Activated CD8-positive, alpha-beta T cell treated with anti-CD3 and anti-CD28 coated beads for 36 hours (primary cell): ENCODE data around the gene P3H2. TPM values are rescaled to one million over a fixed set of nuclear protein-coding genes. Genes with fewer than 3 reads are reported as not detected.

Experiments used
- ATAC-seq: fragments of 200-7000 bp; cut with Tn5 transposase; one replicate; pipeline ENCODE4 v1.10.0; 2021; ENCODE audit warnings: mild to moderate bottlenecking, moderate library complexity
- CTCF ChIA-PET: fragments of 350-600 bp; sonication (Branson Sonifier 250); formaldehyde crosslinking; loops from one replicate; lab custom pipeline; 2021; ENCODE audit warnings: antibody characterized with exemption; lab: Charles Lee
- POLR2A ChIA-PET: fragments of 350-600 bp; sonication (Branson Sonifier 250); formaldehyde crosslinking; loops from one replicate; lab custom pipeline; 2021; ENCODE audit warnings: antibody characterized with exemption; lab: Charles Lee
- DNase-seq: peaks from one replicate; pipeline ENCODE4 v3.0.0-alpha.2; 2020
- H3K27ac Mint-ChIP-seq: one replicate; pipeline ENCODE4 v1.8.0; 2021; ENCODE audit warnings: mild to moderate bottlenecking, mixed read lengths
- H3K27me3 Mint-ChIP-seq: one replicate; pipeline ENCODE4 v1.8.0; 2021; ENCODE audit warnings: mixed read lengths
- H3K36me3 Mint-ChIP-seq: one replicate; pipeline ENCODE4 v1.8.0; 2021; ENCODE audit warnings: low read depth, mixed read lengths
- H3K4me1 Mint-ChIP-seq: one replicate; pipeline ENCODE4 v1.8.0; 2021; ENCODE audit warnings: low read depth, mixed read lengths
- H3K4me3 Mint-ChIP-seq: one replicate; pipeline ENCODE4 v1.8.0; 2021; ENCODE audit warnings: mild to moderate bottlenecking, moderate library complexity, mixed read lengths
- H3K9me3 Mint-ChIP-seq: one replicate; pipeline ENCODE4 v1.8.0; 2021; ENCODE audit warnings: mixed read lengths
- CTCF ChIP-seq: fragments of 200-600 bp; IDR thresholded peaks from one replicate; pipeline ENCODE4 v1.8.0; 2022; ENCODE audit warnings: antibody characterized with exemption, mild to moderate bottlenecking
- intact Hi-C: fragments of 100-400 bp; cut with micrococcal nuclease; formaldehyde crosslinking; loops from one replicate; pipeline ENCODE4 v1.10.0; 2022
- total RNA-seq, 2 experiments: library from RNA; stranded (reverse); gene quantifications; one replicate each; pipeline ENCODE4 v1.2.3, GENCODE V29; 2021

The P3H2 gene
- total RNA-seq, 2 experiments from 2014 or later = not detected

GRCh38 chr3:190010486-190010885, 110.2 kb downstream of the P3H2 start:
- H3K9me3 Mint-ChIP-seq = no peaks in the 10 kb centered on the region
- no peak overlapping the region for H3K4me3 Mint-ChIP-seq
- TF ChIP-seq CTCF = no peak
- CTCF ChIA-PET = no interaction called here
- DNase-seq (no peak), ATAC-seq (no peak)
- POLR2A ChIA-PET = no interaction called here
- H3K27ac Mint-ChIP-seq = no peak overlapping the region
- intact Hi-C loops = no loop called here
- H3K36me3 Mint-ChIP-seq = no peaks in the 10 kb centered on the region
- peaks cover 10% of the 10 kb centered on the region for H3K27me3 Mint-ChIP-seq
- no peaks in the 10 kb centered on the region for H3K4me1 Mint-ChIP-seq

GRCh38 chr3:190009614-190010013, 111.1 kb downstream of the P3H2 start:
- ATAC-seq = no peak
- no peaks in the 10 kb centered on the region for H3K4me1 Mint-ChIP-seq
- no peak for DNase-seq
- no peak overlapping the region for H3K4me3 Mint-ChIP-seq
- ChIA-PET POLR2A (no interaction called here), CTCF (no interaction called here)
- peaks cover 10% of the 10 kb centered on the region for H3K27me3 Mint-ChIP-seq
- no peak overlapping the region for H3K27ac Mint-ChIP-seq
- no peaks in the 10 kb centered on the region for H3K9me3 Mint-ChIP-seq
- H3K36me3 Mint-ChIP-seq = no peaks in the 10 kb centered on the region
- intact Hi-C loops = no loop called here
- TF ChIP-seq CTCF = no peak

DNA sequence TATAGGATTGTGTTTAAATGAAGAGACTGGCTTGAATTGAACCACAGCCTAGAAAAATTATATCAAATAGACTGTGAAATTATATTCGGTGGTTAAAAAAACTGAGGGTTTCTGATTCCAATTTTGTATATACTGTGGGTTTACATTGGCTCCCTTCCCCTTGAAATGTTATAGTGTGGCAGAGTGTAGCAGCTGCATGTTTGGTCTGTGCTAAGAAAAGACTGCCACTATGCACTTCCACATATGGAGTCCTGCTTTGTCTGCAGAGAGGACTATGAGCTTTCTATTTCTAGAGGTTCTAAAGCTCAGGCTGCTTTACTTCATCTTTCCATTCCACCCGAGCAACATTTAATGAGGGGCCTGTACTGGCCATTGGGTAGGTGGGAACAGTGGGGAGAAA, 112.3 kb downstream of the P3H2 start:
- peaks cover 10% of the 10 kb centered on the region for H3K27me3 Mint-ChIP-seq
- no peaks in the 10 kb centered on the region for H3K9me3 Mint-ChIP-seq
- H3K27ac Mint-ChIP-seq = no peak overlapping the region
- intact Hi-C loops = no loop called here
- ATAC-seq = no peak
- no peak overlapping the region for H3K4me3 Mint-ChIP-seq
- no peaks in the 10 kb centered on the region for H3K4me1 Mint-ChIP-seq
- ChIA-PET POLR2A (no interaction called here), CTCF (interaction anchor here (1.8 kb wide), 1 partner anchor 47 kb away, joined by 6 read pairs; no protein-coding TSS in a partner anchor)
- no peaks in the 10 kb centered on the region for H3K36me3 Mint-ChIP-seq
- no peak for TF ChIP-seq CTCF
- DNase-seq = no peak

DNA sequence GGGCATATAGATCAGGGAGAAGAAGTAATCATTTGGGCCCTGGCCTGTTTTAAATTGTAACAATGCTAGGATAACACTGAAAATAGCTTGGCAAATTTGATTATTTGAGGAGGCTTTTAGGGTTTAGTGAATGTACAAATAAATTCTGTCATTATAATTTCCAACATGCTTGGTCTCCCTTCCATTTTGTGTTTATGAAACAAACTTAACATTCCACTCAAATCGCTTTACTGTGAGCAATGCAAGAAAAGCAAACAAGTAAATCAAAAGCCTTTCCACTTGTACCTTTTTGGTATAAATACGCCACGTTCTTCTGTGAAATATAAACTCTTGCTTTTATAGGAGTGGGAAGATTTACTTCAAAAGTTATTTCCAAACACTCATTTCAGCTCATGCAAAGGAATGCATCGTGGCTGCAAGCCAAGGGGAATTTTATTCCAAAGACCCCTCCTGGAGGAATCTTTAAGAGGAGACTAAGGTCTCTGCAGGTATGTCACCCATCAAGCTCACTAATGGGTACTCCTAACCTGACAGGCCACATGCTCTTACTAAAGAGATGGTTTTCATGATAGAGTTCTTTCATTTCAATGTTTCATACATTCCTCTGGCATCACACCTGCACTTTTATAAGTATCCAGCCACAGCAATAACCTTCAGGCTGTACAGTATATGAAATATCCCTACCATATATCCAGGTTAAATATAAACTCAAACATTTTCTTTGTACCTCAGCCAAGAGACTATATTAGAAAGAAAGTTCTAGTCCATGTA, 115.2 kb downstream of the P3H2 start:
- Mint-ChIP-seq H3K27ac (no peak overlapping the region), H3K27me3 (peaks cover 12% of the 10 kb centered on the region), H3K9me3 (no peaks in the 10 kb centered on the region), H3K4me3 (no peak overlapping the region), H3K4me1 (no peaks in the 10 kb centered on the region), H3K36me3 (no peaks in the 10 kb centered on the region)
- no peak for TF ChIP-seq CTCF
- ChIA-PET CTCF (interaction anchor here (1.3 kb wide), 1 partner anchor 38 kb away, joined by 3 read pairs; no protein-coding TSS in a partner anchor), POLR2A (no interaction called here)
- intact Hi-C loops = no loop called here
- DNase-seq (no peak), ATAC-seq (no peak)

- H3K27ac Mint-ChIP-seq = no peak overlapping the region
- TF ChIP-seq CTCF = no peak
- DNase-seq (no peak), ATAC-seq (no peak)
- no peaks in the 10 kb centered on the region for H3K4me1 Mint-ChIP-seq
- no peak overlapping the region for H3K4me3 Mint-ChIP-seq
- ChIA-PET POLR2A (no interaction called here), CTCF (no interaction called here)
- no peaks in the 10 kb centered on the region for H3K36me3 Mint-ChIP-seq
- intact Hi-C loops = no loop called here
- peaks cover 18% of the 10 kb centered on the region for H3K27me3 Mint-ChIP-seq
- no peaks in the 10 kb centered on the region for H3K9me3 Mint-ChIP-seq
Observed at GRCh38 chr3:190004656-190005055, 116.0 kb downstream of the P3H2 start.
